Heart left ventricle (tissue), 13 donors: ENCODE measurements around the gene MPZL1.

ENCODE experiments used
- POLR2A ChIP-seq, 2 donors: fragments of 450-650 bp; IDR thresholded peaks; one replicate each; pipeline ENCODE4 v1.6.1; 2017; ENCODE audit warnings: antibody characterized with exemption in 2 of 2, mild to moderate bottlenecking in 2 of 2, moderate library complexity in 2 of 2
- TF ChIP-seq, protein P1 (sequence below), 12 donors: fragments of 200-600 bp; sonication (generic) in 4 of 12; IDR thresholded peaks; one replicate each; pipeline versions ENCODE4 v1.5.0 to v1.8.0; 2018 to 2022; ENCODE audit warnings: antibody characterized with exemption in 12 of 12, mild to moderate bottlenecking in 5 of 12
- donor health status: ischemic (EF 13 %, LVEDD 7.1; RV severe dilation, severe dysfunction).
- donor health status: DM: no; HTN: yes; CAD: no.
- donor health status: DM: no; HTN: no; CAD: no.
- donor health status: ischemic (EF 25% LVEDD 6.9; RV normal size, moderate dysfunction).
- donor health status: ischemic (EF 25% LVEDD 5.7; RV mildly dilated, moderate dysfunction).
- donor health status: ischemic (EF 35%, LVEDD 5.7; RV mildly dilated, moderate dysfunction).
- donor health status: nonischemic (EF 11% LVEDD 7.7; RV severe dilation, severe dysfunction).
- donor health status: DM: yes; HTN: yes; CAD: no.
- donor health status: PGD.
- donor health status: ischemic (EF 29% LVEDD 5.4; RV normal size, mild dysfunction).
- donor health status: nonischemic (EF 23%, LVEDD 6.1; RV moderate dilation, normal function).

- no peak for TF ChIP-seq POLR2A (IDR thresholded peaks at IDR 0.05)
- TF ChIP-seq, protein P1, sequence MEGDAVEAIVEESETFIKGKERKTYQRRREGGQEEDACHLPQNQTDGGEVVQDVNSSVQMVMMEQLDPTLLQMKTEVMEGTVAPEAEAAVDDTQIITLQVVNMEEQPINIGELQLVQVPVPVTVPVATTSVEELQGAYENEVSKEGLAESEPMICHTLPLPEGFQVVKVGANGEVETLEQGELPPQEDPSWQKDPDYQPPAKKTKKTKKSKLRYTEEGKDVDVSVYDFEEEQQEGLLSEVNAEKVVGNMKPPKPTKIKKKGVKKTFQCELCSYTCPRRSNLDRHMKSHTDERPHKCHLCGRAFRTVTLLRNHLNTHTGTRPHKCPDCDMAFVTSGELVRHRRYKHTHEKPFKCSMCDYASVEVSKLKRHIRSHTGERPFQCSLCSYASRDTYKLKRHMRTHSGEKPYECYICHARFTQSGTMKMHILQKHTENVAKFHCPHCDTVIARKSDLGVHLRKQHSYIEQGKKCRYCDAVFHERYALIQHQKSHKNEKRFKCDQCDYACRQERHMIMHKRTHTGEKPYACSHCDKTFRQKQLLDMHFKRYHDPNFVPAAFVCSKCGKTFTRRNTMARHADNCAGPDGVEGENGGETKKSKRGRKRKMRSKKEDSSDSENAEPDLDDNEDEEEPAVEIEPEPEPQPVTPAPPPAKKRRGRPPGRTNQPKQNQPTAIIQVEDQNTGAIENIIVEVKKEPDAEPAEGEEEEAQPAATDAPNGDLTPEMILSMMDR (IDR thresholded peaks at IDR 0.05) = no peak
These were observed 15.4 kb downstream of the MPZL1 start for GRCh38 chr1:167737169-167737568.
